KMS-11 (cell line): ENCODE data around the gene MAGEC2.

Experiments
- H2AFZ ChIP-seq: fragments of 200-600 bp; sonication (generic); 2 replicates; pipeline ENCODE4 v1.6.1; 2016; ENCODE audit warnings: antibody characterized with exemption, mixed run types, low read depth
- H3K27ac ChIP-seq: fragments of 200-600 bp; sonication (generic); 2 replicates; pipeline ENCODE4 v1.6.1; 2016; ENCODE audit warnings: mild to moderate bottlenecking, mixed run types
- H3K27me3 ChIP-seq: fragments of 200-600 bp; sonication (generic); 2 replicates; pipeline ENCODE4 v1.6.1; 2017; ENCODE audit warnings: mild to moderate bottlenecking, low read depth, mixed run types, moderate library complexity; ENCODE audit not compliant: insufficient read depth
- H3K36me3 ChIP-seq: fragments of 200-600 bp; sonication (generic); 2 replicates; pipeline ENCODE4 v1.6.1; 2017; ENCODE audit warnings: mild to moderate bottlenecking, mixed run types; ENCODE audit not compliant: insufficient read depth
- H3K4me1 ChIP-seq: fragments of 200-600 bp; sonication (generic); 2 replicates; pipeline ENCODE4 v1.6.1; 2016; ENCODE audit warnings: mild to moderate bottlenecking, low read depth, mixed run types; ENCODE audit not compliant: poor library complexity, severe bottlenecking
- H3K4me2 ChIP-seq: fragments of 200-600 bp; sonication (generic); 2 replicates; pipeline ENCODE4 v1.7.0; 2016; ENCODE audit warnings: mild to moderate bottlenecking, mixed run types
- H3K4me3 ChIP-seq: fragments of 200-600 bp; sonication (generic); IDR thresholded peaks from 2 replicates; pipeline ENCODE4 v1.6.1; 2017; ENCODE audit warnings: low read depth, low read length, mixed read lengths; ENCODE audit not compliant: insufficient read depth
- H3K79me2 ChIP-seq: fragments of 200-600 bp; sonication (generic); 2 replicates; pipeline ENCODE4 v1.6.1; 2016; ENCODE audit warnings: low read depth, mixed run types; ENCODE audit not compliant: insufficient read depth
- H3K9ac ChIP-seq: fragments of 200-600 bp; sonication (generic); 2 replicates; pipeline ENCODE4 v1.6.1; 2016; ENCODE audit warnings: mild to moderate bottlenecking, mixed run types
- H4K20me1 ChIP-seq: fragments of 200-600 bp; sonication (generic); 2 replicates; pipeline ENCODE4 v1.6.1; 2016; ENCODE audit warnings: mild to moderate bottlenecking, mixed run types; ENCODE audit not compliant: insufficient read depth
- TF ChIP-seq, protein P1 (sequence below): fragments of 200-600 bp; sonication (generic); conservative IDR thresholded peaks from 2 replicates; pipeline ENCODE4 v1.6.1; 2017; ENCODE audit warnings: low read depth, mild to moderate bottlenecking, antibody characterized with exemption, low read length, moderate library complexity, mixed read lengths

Gene MAGEC2

GRCh38 chrX:142201113-142201512 lies 4.0 kb downstream of the MAGEC2 start:
- no peaks in the 10 kb centered on the region for H3K79me2 ChIP-seq
- H3K4me3 ChIP-seq = no peak overlapping the region
- H3K4me2 ChIP-seq = no peak overlapping the region
- H3K9ac ChIP-seq = no peak overlapping the region
- H3K27me3 ChIP-seq = no peaks in the 10 kb centered on the region
- no peak overlapping the region for H2AFZ ChIP-seq
- H4K20me1 ChIP-seq = no peaks in the 10 kb centered on the region
- TF ChIP-seq, protein P1, sequence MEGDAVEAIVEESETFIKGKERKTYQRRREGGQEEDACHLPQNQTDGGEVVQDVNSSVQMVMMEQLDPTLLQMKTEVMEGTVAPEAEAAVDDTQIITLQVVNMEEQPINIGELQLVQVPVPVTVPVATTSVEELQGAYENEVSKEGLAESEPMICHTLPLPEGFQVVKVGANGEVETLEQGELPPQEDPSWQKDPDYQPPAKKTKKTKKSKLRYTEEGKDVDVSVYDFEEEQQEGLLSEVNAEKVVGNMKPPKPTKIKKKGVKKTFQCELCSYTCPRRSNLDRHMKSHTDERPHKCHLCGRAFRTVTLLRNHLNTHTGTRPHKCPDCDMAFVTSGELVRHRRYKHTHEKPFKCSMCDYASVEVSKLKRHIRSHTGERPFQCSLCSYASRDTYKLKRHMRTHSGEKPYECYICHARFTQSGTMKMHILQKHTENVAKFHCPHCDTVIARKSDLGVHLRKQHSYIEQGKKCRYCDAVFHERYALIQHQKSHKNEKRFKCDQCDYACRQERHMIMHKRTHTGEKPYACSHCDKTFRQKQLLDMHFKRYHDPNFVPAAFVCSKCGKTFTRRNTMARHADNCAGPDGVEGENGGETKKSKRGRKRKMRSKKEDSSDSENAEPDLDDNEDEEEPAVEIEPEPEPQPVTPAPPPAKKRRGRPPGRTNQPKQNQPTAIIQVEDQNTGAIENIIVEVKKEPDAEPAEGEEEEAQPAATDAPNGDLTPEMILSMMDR = no peak
- no peak overlapping the region for H3K27ac ChIP-seq
- no peaks in the 10 kb centered on the region for H3K36me3 ChIP-seq
- H3K4me1 ChIP-seq = no peaks in the 10 kb centered on the region

DNA sequence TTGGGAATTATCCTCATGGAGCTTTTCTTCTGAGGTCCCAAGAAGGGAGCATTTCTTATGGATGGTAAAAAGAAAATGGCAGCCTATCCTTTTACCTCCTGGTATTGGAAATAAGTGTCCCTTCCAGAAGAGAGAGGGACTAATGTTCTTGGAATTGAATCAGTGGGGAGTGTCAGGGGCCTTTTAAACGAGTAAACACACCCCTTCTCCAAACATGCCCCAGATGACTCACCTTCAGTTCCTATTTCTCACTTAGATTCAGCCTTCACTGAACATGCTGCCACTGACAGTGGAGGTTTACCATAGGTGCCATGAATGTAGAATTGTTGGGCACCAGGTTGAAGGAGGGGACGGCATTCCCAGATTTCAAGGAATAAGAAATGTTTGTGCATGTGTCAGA lies 19.0 kb downstream of the MAGEC2 start:
- H2AFZ ChIP-seq = no peak overlapping the region
- H3K27me3 ChIP-seq = no peaks in the 10 kb centered on the region
- H3K9ac ChIP-seq = no peak overlapping the region
- TF ChIP-seq, protein P1 = no peak
- no peaks in the 10 kb centered on the region for H3K36me3 ChIP-seq
- H3K4me2 ChIP-seq = no peak overlapping the region
- no peaks in the 10 kb centered on the region for H4K20me1 ChIP-seq
- no peaks in the 10 kb centered on the region for H3K79me2 ChIP-seq
- H3K4me3 ChIP-seq = no peak overlapping the region
- H3K27ac ChIP-seq = no peak overlapping the region
- H3K4me1 ChIP-seq = no peaks in the 10 kb centered on the region

DNA sequence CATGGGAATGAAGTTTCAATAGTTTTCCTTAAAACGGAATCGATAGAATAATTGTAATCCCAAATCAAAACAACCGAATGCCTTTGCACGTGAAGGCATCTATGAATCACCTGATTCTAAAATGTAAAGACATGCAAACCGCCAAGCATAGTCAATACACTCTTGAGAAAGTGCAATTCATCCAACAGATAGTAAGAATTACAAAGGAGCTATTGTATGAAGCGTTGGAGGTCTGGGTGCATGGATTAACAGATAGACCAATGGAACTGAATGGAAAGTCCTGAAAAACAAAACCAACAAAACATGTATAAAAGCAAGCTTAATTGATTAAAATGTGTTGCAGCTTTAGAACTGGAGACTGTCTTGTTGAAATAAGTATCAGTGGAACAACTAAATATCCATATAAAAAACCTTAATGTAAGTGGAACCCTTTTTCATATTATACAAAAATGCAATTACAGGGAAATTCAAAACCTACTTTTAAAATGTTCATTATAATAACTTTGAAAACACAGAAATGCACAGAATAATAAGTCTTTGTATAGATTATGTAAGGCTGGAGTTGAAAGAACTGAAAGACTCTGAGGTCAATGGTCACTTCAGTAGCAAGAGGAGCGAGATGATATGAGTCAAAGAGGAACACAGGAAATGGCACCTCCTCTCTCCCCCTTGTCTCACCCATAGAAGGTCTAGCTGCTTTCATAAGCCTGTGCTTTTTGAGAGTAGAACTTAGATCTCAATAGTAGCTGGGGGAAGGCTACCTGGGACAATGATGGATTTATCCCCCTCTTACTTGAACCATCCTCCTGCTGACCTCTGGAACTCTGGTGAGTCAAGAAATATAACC lies 20.1 kb downstream of the MAGEC2 start:
- Histone ChIP-seq H2AFZ (no peak overlapping the region), H4K20me1 (no peaks in the 10 kb centered on the region), H3K36me3 (no peaks in the 10 kb centered on the region), H3K4me2 (no peak overlapping the region), H3K4me1 (no peaks in the 10 kb centered on the region), H3K27me3 (no peaks in the 10 kb centered on the region), H3K79me2 (no peaks in the 10 kb centered on the region), H3K27ac (no peak overlapping the region), H3K4me3 (no peak overlapping the region), H3K9ac (no peak overlapping the region)
- TF ChIP-seq, protein P1 = no peak

GRCh38 chrX:142156567-142156966 lies 48.5 kb downstream of the MAGEC2 start:
- H3K36me3 ChIP-seq = no peaks in the 10 kb centered on the region
- H2AFZ ChIP-seq = no peak overlapping the region
- H3K4me3 ChIP-seq = no peak overlapping the region
- H4K20me1 ChIP-seq = no peaks in the 10 kb centered on the region
- H3K4me2 ChIP-seq = no peak overlapping the region
- no peaks in the 10 kb centered on the region for H3K79me2 ChIP-seq
- no peak overlapping the region for H3K9ac ChIP-seq
- TF ChIP-seq, protein P1 = no peak
- no peaks in the 10 kb centered on the region for H3K4me1 ChIP-seq
- no peaks in the 10 kb centered on the region for H3K27me3 ChIP-seq
- H3K27ac ChIP-seq = no peak overlapping the region
